HG03159 (cell line): ENCODE results near the gene CHRNA1.
"Not testable (repeated sequence)": the region's sequence is repeated elsewhere in the genome, so short reads cannot be mapped to it uniquely, and the experiment has no call there.

Experiments
- ATAC-seq: cut with Tn5 transposase; IDR thresholded peaks from one replicate; pipeline ENCODE4 v1.9.1; 2021; ENCODE audit warnings: mild to moderate bottlenecking, moderate library complexity; ENCODE audit not compliant: unreplicated experiment

The CHRNA1 gene

GRCh38 chr2:174719016-174719415 lies 45.3 kb downstream of the CHRNA1 start:
- no peak for ATAC-seq

DNA sequence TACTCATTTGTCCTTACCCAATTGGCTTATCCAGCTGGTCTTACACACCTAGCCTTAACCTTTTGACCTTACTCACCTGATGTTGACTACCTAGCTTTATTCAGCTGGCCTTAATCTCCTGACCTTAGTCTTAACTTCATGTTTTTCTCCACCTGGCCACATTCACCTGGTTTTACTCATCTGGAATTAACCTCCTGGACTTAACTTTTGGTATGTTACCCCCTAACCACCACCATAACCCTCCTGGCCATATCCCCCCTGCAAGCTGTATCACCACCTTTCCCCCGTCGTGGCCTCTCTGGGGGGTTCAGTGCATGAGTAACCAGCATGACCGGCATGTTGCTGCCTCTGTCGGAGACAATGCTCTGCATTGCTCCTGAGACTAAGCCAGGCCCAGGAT lies 45.7 kb downstream of the CHRNA1 start:
- ATAC-seq: no peak

DNA sequence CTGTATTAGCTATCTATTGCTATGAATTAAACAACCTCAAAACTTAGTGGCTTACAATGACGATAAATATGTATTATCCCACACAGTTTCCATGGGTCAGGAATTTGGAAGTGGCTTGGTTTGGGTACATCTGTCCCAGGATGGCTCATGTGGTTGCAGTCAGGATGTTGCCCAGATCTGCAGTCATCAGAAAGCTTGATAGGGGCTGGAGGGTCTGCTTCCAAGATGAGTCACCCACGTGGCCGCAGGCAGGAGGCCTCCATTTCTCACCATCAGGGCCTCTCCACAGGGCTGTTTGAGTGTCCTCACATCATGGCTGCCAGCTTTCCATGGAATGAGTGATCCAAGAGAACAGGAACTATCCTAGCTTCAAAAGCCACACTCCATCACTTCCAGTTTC lies 46.4 kb downstream of the CHRNA1 start:
- no peak for ATAC-seq

GRCh38 chr2:174717273-174717672 lies 47.0 kb downstream of the CHRNA1 start:
- no peak for ATAC-seq

DNA sequence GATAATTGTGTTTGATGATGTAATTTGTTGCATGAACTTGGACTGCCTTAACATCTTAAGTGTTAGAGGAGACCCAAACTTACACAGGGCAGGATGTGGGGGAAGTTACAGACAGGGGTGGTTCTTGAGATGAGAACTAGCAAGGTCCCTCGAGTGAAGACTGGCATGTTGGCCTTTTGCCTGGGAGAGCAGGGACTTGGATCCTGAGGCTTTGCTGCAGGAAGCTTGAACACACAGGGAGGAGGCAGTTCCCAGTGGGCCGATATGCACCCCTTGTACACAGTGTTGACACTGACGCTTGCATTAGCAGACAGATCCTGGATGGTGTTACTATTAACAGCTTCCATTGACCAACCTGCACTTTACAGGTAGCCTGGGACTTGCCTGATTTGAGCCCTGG lies 47.5 kb downstream of the CHRNA1 start:
- no peak for ATAC-seq

- ATAC-seq: no peak
Measured at GRCh38 chr2:174713686-174714085, 50.6 kb downstream of the CHRNA1 start.

DNA sequence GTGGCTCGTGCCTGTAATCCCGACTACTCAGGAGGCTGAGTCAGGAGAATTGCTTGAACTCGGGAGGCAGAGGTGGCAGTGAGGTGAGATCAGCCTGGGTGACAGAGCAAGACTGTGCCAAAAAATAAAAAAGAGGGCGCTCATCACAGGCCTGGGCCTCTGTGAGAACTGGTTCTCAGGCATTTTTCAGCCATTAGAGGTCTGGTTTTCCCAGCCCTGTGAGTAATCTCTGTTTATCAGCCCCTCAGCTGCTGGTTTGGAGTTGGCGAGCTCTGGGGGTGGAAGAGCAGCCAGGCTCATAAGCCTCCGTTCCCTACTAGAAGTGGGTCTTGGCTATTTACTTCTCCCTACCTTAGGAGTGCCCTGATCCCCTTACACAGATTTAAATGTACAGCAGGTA lies 53.1 kb downstream of the CHRNA1 start:
- no peak for ATAC-seq

DNA sequence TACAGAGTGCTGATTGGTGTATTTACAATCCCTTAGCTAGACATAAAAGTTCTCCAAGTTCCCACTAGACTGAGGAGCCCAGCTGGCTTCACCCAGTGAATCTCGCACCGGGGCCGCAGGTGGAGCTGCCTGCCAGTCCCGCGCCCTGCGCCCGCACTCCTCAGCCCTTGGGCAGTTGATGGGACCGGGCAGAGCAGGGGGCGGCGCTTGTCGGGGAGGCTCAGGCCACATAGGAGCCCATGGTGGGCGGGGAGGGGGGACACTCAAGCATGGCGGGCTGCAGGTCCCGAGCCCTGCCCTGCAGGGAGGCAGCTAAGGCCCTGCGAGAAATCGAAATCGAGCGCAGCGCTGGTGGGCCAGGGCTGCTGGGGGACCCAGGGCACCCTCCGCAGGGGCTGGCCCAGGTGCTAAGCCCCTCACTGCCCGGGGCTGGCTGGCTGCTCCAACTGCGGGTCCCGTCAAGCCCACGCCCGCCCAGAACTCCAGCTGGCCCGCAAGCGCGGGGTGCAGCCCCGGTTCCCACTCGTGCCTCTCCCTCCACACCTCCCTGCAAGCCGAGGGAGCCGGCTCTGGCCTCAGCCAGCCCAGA lies 54.8 kb downstream of the CHRNA1 start:
- not testable (repeated sequence) for ATAC-seq

DNA sequence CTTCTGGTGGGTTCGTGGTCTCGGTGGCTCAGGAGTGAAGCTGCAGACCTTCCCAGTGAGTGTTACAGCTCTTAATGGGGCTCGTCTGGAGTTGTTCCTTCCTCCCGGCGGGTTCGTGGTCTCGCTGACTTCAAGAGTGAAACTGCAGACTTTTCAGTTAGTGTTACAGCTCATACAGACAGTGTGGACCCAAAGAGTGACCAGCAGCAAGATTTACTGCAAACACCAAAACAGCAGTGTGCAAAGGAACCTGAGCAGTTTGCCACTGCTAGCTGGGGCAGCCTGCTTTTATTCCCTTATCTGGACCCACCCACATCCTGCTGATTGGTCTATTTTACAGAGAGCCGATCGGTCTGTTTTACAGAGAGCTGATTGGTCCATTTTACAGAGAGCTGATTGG lies 55.6 kb downstream of the CHRNA1 start:
- no peak for ATAC-seq

- ATAC-seq: no peak
Measured at GRCh38 chr2:174705321-174705720, 59.0 kb downstream of the CHRNA1 start.

GRCh38 chr2:174704642-174705041 lies 59.6 kb downstream of the CHRNA1 start:
- no peak for ATAC-seq

DNA sequence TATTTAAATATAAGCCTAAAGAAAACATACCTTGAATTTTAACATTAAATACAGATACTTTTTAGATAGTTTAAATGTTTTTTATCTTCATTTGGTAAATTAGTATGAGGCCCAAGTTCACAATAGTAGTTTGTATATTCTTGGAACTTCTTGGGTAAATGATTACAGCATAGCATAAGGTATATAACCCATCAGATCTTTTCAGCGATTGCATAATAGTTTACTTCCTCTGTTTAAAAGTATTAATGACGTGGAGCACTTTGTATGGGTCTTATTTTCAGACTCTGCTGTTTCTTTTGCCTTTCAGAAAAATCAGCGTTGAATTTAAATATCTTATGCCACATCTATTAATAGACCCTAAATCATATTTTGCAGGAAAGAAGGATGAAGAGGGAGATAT lies 60.2 kb downstream of the CHRNA1 start:
- no peak for ATAC-seq

- ATAC-seq: no peak
Measured at GRCh38 chr2:174703430-174703829, 60.8 kb downstream of the CHRNA1 start.

GRCh38 chr2:174702541-174702940 lies 61.7 kb downstream of the CHRNA1 start:
- ATAC-seq: no peak

GRCh38 chr2:174699993-174700766 lies 64.1 kb downstream of the CHRNA1 start:
- no peak for ATAC-seq
